GM12873 (cell line): ENCODE measurements around the gene SYT15.
"Not testable (repeated sequence)": the region's sequence is repeated elsewhere in the genome, so short reads cannot be mapped to it uniquely, and the experiment has no call there.

Source experiments
- CTCF ChIP-seq: IDR thresholded peaks from 2 replicates; pipeline ENCODE4 v1.5.1; 2012; ENCODE audit warnings: low read depth, mild to moderate bottlenecking, moderate library complexity, low read length, control low read depth; ENCODE audit not compliant: insufficient read depth; ENCODE audit errors: missing control alignments

Gene SYT15

GRCh38 chr10:46578474-46579178 lies at the start of gene SYT15:
Gene SYT15, plus strand, starts transcription at chr10:46579128. Its CDS starts 41 bp downstream, at chr10:46579169.
- TF ChIP-seq CTCF = not testable (repeated sequence)

GRCh38 chr10:46530249-46531186 lies 48.4 kb upstream of the SYT15 start:
- no peak for TF ChIP-seq CTCF

- TF ChIP-seq CTCF = no peak
These were observed 44.0 kb upstream of the SYT15 start for GRCh38 chr10:46534828-46535524.

- no peak for TF ChIP-seq CTCF
These were observed 42.8 kb upstream of the SYT15 start for GRCh38 chr10:46536171-46536570.

GRCh38 chr10:46536781-46537180 lies 42.1 kb upstream of the SYT15 start:
- TF ChIP-seq CTCF = no peak

GRCh38 chr10:46537309-46537708 lies 41.6 kb upstream of the SYT15 start:
- no peak for TF ChIP-seq CTCF

- TF ChIP-seq CTCF = no peak
These were observed 40.8 kb upstream of the SYT15 start for GRCh38 chr10:46538155-46538554.
